ENCODE measurements around the gene TAF15. TPM values are rescaled to one million over a fixed set of nuclear protein-coding genes. Genes with fewer than 3 reads are reported as not detected.

The TAF15 gene
- total RNA-seq, 1 donor from 2014 or later, result 143 TPM

DNA sequence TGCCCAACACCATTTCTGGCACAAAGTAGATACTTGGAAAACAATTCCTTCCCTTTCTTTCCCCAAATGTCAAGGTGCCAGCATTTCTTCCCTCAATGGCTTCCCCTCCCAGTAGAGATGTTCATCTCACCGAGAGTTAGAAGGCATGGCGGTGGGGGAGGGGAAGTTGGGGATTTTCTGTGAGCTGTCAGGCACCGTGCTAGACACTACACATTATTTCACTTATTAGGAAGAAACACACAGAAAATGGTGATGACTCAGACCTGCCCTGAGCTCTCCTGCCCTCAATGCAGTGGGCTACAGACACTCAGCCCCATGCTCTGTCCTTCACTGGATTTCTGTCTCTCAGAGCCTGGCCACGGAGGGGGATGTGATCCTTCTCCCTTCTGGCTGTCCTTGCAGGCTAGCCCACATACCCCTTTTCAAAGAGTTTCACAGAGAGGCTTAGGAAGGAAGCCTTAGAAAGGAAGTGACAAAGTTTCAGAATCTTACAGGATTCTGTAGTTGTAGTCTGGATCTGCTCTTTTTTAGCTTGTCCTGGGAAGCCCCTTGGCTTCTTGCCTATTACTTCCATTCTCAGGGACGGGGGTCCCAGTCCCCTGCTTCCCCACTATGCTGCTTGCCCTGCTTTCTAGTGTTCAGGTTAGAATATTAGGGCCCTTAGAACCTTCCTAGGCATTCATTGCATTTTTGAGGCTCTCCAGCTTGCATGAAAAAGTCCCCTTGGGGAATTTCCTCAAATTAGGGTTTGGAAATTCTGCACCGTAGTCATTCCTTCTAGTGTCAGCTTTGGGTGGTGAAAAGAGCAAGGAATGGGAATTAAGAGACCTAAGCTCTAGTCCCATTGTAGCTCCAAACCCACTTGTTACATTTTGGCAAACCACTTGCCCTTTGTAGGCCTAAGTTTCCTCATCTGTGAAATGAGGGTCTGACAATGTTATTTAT is 83.1 kb downstream of the TAF15 start:
- peaks cover 4% of the 10 kb centered on the region for H3K4me1 ChIP-seq
- H3K36me3 ChIP-seq, result no peaks in the 10 kb centered on the region
- intact Hi-C loops (cut with DNase I), result no loop called here
- DNase-seq (no peak), ATAC-seq (no peak)
- no peaks in the 10 kb centered on the region for H3K27me3 ChIP-seq (ENCODE audit: low read depth)
- H3K27ac ChIP-seq, result no peak overlapping the region
- H3K9me3 ChIP-seq, result no peaks in the 10 kb centered on the region
- TF ChIP-seq, protein P1, sequence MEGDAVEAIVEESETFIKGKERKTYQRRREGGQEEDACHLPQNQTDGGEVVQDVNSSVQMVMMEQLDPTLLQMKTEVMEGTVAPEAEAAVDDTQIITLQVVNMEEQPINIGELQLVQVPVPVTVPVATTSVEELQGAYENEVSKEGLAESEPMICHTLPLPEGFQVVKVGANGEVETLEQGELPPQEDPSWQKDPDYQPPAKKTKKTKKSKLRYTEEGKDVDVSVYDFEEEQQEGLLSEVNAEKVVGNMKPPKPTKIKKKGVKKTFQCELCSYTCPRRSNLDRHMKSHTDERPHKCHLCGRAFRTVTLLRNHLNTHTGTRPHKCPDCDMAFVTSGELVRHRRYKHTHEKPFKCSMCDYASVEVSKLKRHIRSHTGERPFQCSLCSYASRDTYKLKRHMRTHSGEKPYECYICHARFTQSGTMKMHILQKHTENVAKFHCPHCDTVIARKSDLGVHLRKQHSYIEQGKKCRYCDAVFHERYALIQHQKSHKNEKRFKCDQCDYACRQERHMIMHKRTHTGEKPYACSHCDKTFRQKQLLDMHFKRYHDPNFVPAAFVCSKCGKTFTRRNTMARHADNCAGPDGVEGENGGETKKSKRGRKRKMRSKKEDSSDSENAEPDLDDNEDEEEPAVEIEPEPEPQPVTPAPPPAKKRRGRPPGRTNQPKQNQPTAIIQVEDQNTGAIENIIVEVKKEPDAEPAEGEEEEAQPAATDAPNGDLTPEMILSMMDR (IDR thresholded peaks at IDR 0.05), result no peak
- no peak overlapping the region for H3K4me3 ChIP-seq

DNA sequence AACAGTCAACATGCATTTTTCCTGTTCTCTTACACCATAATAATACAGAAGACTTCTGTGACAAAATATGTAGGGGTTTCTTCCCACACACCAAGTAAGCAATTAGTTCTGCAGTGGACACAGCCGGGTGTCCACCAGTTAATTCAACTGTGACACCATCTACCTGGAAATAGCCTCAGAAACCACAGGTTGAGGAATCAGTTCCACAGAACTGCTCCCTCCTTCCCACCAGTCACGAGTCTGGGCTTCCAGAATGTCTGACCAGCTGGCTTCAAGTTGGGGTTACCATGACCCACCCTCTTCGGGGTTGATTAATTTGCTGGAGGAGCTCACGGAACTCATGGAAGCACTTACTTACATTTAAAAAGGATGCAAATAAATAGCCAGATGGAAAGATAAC is 84.5 kb downstream of the TAF15 start:
- ATAC-seq, result no peak
- intact Hi-C loops (cut with DNase I), result no loop called here

DNA sequence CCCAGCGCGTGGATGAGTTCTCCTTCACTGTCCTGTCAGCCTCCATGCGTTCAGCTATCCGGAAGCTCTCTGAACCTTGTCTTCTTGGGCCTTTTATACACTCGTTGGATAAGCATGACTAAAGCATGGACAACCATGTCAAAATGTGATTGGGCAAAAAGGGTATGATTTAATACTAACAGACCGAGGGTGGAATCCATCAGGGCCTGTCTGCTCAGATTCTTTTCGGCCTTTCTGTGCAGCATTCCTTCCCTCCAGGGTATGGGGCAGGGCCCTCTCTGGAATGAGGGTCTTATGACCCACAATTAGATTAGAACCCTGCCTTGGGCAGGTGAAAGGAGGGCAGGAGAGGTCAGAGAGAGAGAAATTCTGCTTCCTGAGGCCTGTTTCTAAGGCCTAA is 84.9 kb downstream of the TAF15 start:
- intact Hi-C loops (cut with DNase I), result no loop called here
- ATAC-seq (no peak), DNase-seq (no peak)
- Histone ChIP-seq H3K4me1 (peaks cover 4% of the 10 kb centered on the region), H3K9me3 (no peaks in the 10 kb centered on the region), H3K36me3 (no peaks in the 10 kb centered on the region), H3K27ac (no peak overlapping the region), H3K27me3 (ENCODE audit: low read depth) (no peaks in the 10 kb centered on the region), H3K4me3 (no peak overlapping the region)
- TF ChIP-seq, protein P1 (IDR thresholded peaks at IDR 0.05), result no peak

More for the DNA sequence above, 84.5 kb downstream of the TAF15 start:
- Histone ChIP-seq H3K27me3 (ENCODE audit: low read depth) (no peaks in the 10 kb centered on the region), H3K36me3 (no peaks in the 10 kb centered on the region), H3K4me1 (peaks cover 4% of the 10 kb centered on the region), H3K9me3 (no peaks in the 10 kb centered on the region), H3K27ac (no peak overlapping the region), H3K4me3 (no peak overlapping the region)
- TF ChIP-seq, protein P1 (IDR thresholded peaks at IDR 0.05), result no peak
- no peak for DNase-seq

DNA sequence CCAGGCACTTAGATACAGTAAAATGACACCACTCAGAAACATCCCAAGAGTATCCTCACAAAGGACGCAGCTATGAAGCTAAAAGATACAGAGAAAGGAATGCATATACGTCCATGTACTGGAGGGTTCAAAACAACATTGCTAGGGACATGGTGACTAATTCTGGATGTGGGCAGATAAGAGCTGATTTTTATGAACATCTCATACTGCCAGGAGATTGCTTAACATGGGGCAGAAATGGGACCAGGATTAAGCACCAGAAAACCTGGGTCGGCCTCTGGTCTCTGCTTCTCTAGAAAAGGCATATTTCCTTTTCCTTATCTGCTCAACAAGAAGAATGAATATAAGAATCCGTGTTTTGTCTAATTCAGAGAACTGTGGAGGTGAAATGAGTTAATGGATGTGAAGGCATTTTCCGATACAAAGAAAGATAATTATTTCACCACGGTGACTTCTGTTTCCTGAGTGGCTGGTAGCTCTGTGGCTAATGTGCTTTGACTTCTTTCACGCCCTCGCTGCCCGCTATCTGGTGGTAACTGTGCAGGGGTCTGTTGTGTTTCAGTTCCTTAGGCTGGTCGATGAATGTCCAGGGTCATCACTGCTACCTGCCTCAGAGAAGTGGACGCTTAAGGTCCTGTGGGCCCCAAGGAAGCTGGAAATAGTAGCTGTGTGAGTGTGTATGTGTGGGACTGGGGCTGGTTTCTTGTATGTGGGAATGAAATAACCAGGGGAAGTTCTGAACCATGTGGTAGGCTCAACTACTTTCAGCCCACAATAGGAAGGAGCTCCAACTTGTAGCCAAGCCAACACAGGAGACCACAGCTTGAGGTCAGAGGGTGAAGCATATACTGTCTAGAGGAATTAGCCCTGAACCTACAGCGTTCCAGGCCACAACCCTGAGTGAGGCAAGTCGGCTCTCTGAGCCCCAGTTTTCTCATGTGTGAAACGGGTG is 86.6 kb downstream of the TAF15 start:
- intact Hi-C loops (cut with DNase I), result no loop called here
- no peaks in the 10 kb centered on the region for H3K27me3 ChIP-seq (ENCODE audit: low read depth)
- no peaks in the 10 kb centered on the region for H3K9me3 ChIP-seq
- ATAC-seq (peak; percentile 63 to 70), DNase-seq (no peak)
- H3K4me1 ChIP-seq, result no peaks in the 10 kb centered on the region
- TF ChIP-seq, protein P1 (IDR thresholded peaks at IDR 0.05), result no peak
- H3K27ac ChIP-seq, result no peak overlapping the region
- H3K4me3 ChIP-seq, result no peak overlapping the region
- H3K36me3 ChIP-seq, result no peaks in the 10 kb centered on the region

Other genes with a start within 250 kb of the TAF15 start
- 0.59 TPM for gene SLFN14, start 248.7 kb upstream of the TAF15 start, total RNA-seq
- gene PEX12, start 230.9 kb upstream of the TAF15 start, total RNA-seq, result 7.0 TPM
- 145 TPM for gene AP2B1, start 222.2 kb upstream of the TAF15 start, total RNA-seq
- 1.9 TPM for gene RASL10B, start 77.8 kb upstream of the TAF15 start, total RNA-seq
- gene GAS2L2, start 56.2 kb upstream of the TAF15 start, total RNA-seq, result 3.1 TPM
- not detected for gene C17orf50, start 48.6 kb upstream of the TAF15 start, total RNA-seq
- 40.9 TPM for gene MMP28, start 13.8 kb upstream of the TAF15 start, total RNA-seq
- gene HEATR9, start 59.4 kb downstream of the TAF15 start, total RNA-seq, result 0.21 TPM
- 18.2 TPM for gene CCL5, start 70.9 kb downstream of the TAF15 start, total RNA-seq
- not detected for gene RDM1, start 121.3 kb downstream of the TAF15 start, total RNA-seq
- not detected for gene LYZL6, start 134.2 kb downstream of the TAF15 start, total RNA-seq
- 0.50 TPM for gene CCL16, start 172.0 kb downstream of the TAF15 start, total RNA-seq
- gene CCL14, start 177.2 kb downstream of the TAF15 start, total RNA-seq, result 20.7 TPM
- gene CCL15, start 192.1 kb downstream of the TAF15 start, total RNA-seq, result 0.50 TPM
- 5.1 TPM for gene CCL23, start 208.5 kb downstream of the TAF15 start, total RNA-seq